Measurements from ENCODE around the gene CEP43. TPM values are rescaled to one million over a fixed set of nuclear protein-coding genes. Genes with fewer than 3 reads are reported as not detected.
A peak's percentile ranks its signal among the peaks of the same experiment; 100 is the strongest.
"Not testable (repeated sequence)": the region's sequence is repeated elsewhere in the genome, so short reads cannot be mapped to it uniquely, and the experiment has no call there.

Gene CEP43
- total RNA-seq: 11.1 and 25.0 TPM in 2 replicates

- DNase-seq (ENCODE audit: low read depth, low spot score): peak; percentile 81
These were observed at the start of gene CEP43 for GRCh38 chr6:166999145-166999883. TSS of gene CEP43 (plus strand) at chr6:166999397. CDS start at chr6:166999413, 16 bp downstream.

- DNase-seq (ENCODE audit: low read depth, low spot score): no peak
These were observed 49.4 kb upstream of the CEP43 start for GRCh38 chr6:166949528-166950442.

- DNase-seq (ENCODE audit: low read depth, low spot score): no peak
These were observed 48.8 kb upstream of the CEP43 start for GRCh38 chr6:166950443-166950821.

DNA sequence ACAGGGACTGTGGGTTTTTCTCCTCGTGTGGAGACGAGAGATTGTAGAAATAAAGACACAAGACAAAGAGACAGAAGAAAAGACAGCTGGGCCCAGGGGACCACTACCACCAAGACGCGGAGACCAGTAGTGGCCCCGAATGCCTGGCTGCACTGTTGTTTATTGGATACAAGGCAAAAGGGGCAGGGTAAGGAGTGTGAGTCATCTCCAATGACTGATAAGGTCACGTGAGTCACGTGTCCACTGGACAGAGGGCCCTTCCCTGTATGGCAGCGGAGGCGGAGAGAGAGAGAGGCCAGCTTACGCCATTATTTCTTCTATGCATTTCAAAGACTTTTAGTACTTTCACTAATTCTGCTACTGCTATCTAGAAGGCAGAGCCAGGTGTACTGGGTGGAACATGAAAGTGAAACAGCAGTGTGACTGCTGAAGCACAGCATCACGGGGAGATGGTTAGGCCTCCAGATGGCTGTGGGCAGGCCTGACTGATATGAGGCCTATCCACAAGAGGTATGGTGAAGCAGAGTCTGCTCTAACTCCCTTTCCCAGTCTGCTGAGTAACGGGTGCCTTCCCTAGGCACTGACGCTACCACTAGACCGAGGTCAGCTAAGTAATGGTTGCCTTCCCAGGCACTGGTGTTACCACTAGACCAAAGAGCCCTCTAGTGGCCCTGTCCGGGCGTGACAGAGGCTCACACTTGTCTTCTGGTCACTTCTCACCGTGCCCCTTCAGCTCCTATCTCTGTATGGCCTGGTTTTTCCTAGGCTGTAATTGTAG, 48.1 kb upstream of the CEP43 start:
- DNase-seq (ENCODE audit: low read depth, low spot score): not testable (repeated sequence)

- DNase-seq (ENCODE audit: low read depth, low spot score): no peak
These were observed 47.5 kb upstream of the CEP43 start for GRCh38 chr6:166951670-166952060.

DNA sequence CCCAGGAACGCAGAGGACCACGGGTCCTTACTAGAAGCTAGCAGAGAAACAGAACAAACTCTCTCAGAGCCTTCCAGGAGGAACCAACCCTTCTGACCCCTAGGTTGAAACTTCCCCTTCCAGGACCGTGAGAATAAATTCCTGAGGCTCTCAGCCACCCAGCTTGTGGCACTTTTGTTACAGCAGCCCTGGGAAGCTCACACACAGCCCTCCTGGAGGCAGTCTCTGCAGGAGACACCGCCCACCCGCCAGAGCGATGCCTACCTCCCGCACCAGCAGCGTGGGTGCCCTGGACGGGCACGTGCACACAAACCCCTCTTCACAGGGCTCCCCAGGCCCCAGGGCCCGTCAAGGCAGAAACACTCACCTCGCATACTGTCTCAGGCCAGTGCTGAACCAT, 47.1 kb upstream of the CEP43 start:
- DNase-seq (ENCODE audit: low read depth, low spot score): no peak

- no peak for DNase-seq (ENCODE audit: low read depth, low spot score)
These were observed 46.4 kb upstream of the CEP43 start for GRCh38 chr6:166952567-166953486.

- DNase-seq (ENCODE audit: low read depth, low spot score): no peak
These were observed 45.0 kb upstream of the CEP43 start for GRCh38 chr6:166954118-166954713.

DNA sequence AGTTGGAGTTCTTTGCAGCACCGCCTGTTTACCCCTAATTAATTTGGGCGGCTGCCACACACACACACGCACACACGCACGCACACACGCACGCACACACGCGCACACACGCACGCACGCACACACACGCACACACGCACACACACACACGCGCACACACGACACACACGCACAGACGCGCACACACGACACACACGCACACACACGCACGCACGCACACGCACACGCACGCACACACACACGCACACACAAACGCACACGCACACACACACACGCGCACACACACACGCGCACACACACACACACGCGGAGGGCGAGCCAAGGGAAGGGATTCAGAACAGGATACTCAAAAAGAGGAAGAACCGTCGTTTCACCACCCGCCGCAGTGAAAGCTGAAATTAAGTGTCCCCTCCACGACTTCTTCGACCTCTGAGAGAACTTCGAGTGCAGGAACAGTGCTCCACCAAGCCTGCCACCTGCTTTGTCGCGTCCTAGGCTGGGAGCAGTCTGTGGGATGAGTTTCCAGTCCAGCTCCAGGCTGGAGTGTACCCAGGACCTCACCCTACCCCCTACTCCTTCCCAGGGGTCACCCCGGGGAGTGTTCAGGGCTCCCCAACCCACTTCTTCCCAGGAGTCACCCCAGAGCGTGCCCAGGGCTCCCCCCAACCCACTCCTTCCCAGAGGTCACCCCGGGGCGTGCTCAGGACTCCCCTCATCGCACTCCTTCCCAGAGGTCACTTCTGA, 43.9 kb upstream of the CEP43 start:
- DNase-seq (ENCODE audit: low read depth, low spot score): no peak

- no peak for DNase-seq (ENCODE audit: low read depth, low spot score)
These were observed 43.2 kb upstream of the CEP43 start for GRCh38 chr6:166955865-166956443.

- DNase-seq (ENCODE audit: low read depth, low spot score): peak; percentile 53
These were observed 42.6 kb upstream of the CEP43 start, which contains the start of gene RNASET2 for GRCh38 chr6:166956444-166957086. TSS of gene RNASET2 (minus strand) at chr6:166956550. CDS start at chr6:166956182, 368 bp downstream.

GRCh38 chr6:166957087-166957804, 42.0 kb upstream of the CEP43 start:
- DNase-seq (ENCODE audit: low read depth, low spot score): no peak

DNA sequence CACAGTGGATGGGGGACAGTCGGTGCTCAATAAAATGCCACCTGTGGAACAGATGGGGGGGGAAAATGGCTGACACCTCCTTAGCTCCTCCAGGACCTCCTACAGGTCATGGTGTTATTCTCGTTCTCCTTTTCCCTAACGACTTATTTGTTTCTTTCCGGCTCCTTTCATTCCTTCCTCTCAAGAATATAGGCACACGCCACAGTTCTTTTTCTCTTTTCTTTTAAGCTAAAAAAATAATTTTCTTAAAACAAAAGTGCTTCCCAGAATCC, 41.5 kb upstream of the CEP43 start:
- DNase-seq (ENCODE audit: low read depth, low spot score): no peak

- DNase-seq (ENCODE audit: low read depth, low spot score): no peak
These were observed 40.0 kb upstream of the CEP43 start for GRCh38 chr6:166958926-166959861.

DNA sequence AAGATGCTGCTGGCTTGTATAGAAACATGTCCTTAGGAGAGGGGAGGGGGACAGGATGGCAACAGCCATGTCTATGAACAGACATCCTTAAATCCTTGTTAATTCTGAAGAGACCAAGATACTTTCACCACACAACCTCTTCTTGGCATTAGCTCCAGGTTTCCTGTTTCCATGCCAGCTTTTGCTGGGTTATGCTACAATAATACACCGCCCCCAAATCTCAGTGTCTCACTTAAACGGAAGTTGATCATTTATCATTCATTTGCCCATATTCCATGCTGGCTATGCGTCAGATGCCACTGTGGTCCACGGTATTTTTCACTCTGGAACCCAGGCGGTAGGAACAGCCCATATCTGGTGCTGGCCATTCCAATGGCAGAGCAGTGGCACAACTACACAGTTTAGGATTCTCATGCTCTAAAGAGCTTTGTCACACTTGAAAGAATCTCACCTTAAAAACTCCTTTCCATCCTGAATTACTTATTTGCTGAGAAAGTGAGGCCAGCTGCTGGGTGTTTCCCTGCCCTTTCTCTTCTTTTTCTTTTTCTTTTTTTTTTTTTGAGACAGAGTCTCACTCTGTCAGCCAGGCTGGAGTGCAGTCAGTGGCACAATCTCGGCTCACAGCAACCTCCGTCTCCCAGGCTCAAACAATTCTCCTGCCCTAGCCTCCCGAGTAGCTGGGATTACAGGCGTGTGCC, 39.1 kb upstream of the CEP43 start:
- DNase-seq (ENCODE audit: low read depth, low spot score): no peak

DNA sequence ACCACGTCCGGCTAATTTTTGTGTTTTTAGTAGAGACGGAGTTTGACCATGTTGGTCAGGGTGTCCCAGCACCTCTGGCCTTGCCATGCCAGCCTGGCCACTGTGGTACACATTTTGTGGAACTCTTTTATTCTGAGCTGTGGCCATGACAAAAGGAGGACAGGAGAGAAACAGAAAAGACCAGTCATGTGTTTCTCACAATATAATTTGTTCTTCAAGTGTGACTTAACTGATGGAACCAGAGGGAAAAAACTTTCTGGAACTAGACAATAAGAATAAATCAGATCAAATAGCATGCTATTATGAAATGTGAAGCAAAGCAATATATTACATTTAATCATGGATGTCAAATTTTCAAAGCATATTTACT, 38.6 kb upstream of the CEP43 start:
- no peak for DNase-seq (ENCODE audit: low read depth, low spot score)
